ENCODE results near the gene MYH11. TPM values are rescaled to one million over a fixed set of nuclear protein-coding genes. Genes with fewer than 3 reads are reported as not detected.
"Not testable (repeated sequence)": the region's sequence is repeated elsewhere in the genome, so short reads cannot be mapped to it uniquely, and the experiment has no call there.

Gene MYH11
- total RNA-seq, 2 experiments from 2014 or later, result not detected

DNA sequence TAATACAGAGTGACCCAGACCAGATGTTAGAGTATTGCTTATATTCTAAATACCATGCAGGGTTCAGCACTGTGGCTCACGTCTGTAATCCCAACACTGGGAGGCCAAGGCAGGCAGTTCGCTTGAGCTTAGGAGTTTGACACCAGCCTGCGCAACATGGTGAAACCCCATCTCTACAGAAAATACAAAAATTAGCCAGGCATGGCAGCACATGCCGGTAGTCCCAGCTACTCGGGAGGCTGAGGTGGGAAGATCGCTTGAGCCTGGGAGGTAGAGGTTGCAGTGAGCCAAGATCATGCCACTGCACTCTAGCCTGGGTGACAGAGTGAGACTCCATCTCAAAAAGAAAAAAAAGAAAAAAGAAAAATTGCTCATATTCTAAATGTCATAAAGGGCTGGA lies 6.3 kb downstream of the MYH11 start:
- POLR2A ChIA-PET, result interaction anchor here (0.7 kb wide), 1 partner anchor 192 kb away, joined by 3 read pairs; no protein-coding TSS in a partner anchor
- CTCF ChIA-PET, result not testable (repeated sequence)

DNA sequence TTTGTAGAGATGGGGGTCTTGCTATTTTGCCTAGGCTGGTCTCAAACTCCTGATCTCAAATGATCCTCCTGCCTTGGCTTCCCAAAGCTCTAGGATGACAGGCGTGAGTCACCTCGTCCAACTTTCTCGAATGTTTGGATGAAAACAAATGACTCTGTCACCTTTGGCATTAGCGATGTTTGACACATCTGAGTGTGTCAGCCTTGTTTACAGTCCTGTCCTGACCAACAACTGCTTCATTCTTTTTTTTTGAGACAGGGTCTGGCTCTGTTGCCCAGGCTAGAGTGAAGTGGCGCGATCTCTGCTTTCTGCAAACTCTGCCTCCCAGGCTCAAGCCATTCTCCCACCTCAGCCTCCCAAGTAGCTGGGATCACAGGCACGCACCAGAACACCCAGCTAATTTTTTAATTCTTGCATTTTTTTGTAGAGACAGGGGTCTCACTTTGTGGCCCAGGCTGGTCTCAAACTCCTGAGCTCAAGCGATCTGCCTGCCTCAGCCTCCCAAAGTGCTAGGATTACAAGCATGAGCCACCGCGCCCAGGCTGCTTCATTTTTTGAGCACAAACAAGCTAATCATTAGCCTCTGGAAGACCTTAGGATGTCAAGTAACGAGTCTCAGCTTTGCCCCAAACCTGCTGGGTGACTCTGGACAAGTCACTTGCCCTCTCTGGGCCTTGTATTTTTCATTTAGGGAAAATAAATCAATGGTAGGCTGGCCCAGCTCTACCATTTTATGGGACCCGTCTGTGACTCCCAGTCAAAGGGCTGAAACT lies 7.4 kb downstream of the MYH11 start:
- ChIA-PET POLR2A (no interaction called here), CTCF (interaction anchor here (1.1 kb wide), 1 partner anchor 26 kb away, joined by 3 read pairs; no protein-coding TSS in a partner anchor)

DNA sequence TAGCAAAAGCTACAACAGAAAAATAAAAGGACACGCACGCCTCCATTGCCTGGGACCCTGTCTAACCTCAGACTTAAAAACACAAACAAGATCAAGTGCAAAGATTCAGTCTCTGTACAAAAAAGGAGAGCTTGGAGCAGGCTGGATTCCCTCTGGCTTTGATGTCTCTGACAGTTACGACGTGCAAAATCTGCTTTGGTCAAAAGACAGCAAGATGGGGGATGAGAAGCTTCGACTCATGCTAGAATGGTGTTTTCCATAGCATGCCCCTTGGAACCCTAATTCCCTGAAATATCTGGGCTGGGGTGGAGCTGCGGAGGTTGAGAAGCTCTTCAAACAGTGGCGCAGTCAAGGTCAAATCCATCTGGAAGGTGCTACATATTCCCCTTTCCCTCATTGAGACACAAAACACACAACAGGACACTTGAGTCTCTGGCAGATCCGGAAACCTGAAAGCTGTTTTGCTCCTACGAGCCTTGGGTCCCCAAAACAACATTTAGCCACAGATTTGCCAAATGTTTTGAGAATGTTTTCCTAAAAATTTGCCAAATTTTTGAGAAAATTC lies 9.1 kb downstream of the MYH11 start:
- ChIA-PET POLR2A (interaction anchor here (0.6 kb wide), 1 partner anchor 226 kb away, joined by 3 read pairs; no protein-coding TSS in a partner anchor), CTCF (interaction anchor here (1.7 kb wide), 1 partner anchor 82 kb away, joined by 7 read pairs; no protein-coding TSS in a partner anchor)

DNA sequence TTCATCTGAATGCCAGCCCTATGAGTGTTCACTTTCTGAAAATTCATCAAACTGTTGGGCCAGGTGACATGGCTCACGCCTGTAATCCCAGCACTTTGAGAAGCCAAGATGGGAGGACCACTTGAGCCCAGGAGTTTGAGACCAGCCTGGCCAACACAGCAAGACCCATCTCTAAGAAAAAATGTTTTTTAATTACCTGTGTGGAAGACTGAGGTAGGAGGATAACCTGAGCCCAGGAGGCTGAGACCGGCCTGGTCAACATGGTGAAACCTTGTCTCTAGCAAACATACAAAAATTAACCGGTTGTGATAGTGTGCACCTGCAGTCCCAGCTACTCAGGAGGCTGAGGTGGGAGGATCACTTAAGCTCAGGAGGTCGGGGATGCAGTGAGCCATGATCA lies 10.3 kb downstream of the MYH11 start:
- ChIA-PET CTCF (interaction anchor here (0.6 to 1.7 kb wide), 2 partner anchors 81 to 89 kb away, joined by 3 to 7 read pairs; no protein-coding TSS in a partner anchor), POLR2A (no interaction called here)

DNA sequence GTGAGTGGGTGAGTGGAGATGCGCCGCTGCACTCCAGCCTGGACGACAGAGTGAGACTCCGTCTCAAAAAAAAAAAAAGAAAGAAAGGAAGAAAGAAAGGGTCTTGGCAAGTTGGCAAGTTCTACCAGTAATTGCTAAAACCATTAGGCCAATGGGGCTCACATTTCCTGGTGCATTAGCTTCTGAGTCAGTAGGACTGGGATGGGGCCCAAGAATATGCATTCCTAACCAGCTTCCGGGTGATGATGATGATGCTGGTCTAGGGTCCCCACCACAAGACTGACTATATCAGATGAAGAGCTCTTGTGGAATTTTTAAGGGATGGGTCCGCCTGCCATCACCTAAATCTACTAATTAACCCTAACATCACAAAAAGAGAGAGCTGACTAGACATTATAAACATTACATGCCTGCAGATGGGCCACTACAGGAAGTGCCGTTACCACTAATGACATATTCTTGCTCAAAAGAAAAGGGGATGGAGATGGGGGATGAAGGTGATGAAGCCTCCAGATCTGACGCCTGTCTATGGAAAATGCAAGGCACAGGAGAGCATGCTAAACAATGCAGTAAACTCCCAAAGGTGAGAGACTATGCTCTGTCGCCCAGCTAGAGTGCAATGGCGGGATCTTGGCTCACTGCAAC lies 13.1 kb downstream of the MYH11 start:
- ChIA-PET CTCF (no interaction called here), POLR2A (no interaction called here)

DNA sequence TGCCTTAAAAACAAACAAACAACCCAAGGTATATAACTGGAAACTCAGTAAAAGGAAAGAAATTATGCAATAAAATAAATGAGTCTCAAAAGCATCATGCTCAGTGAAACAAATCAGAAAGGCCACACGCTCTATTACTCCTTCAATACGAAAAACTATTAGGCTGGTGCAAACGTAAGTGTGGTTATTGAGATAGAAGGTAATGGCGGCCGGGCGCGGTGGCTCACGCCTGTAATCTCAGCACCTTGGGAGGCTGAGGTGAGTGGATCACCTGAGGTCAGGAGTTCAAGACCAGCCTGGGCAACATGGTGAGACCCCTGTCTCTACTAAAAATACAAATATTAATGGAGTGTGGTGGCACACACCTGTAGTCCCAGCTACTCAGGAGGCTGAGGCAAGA lies 17.6 kb downstream of the MYH11 start:
- POLR2A ChIA-PET, CTCF ChIA-PET: not testable (repeated sequence)

DNA sequence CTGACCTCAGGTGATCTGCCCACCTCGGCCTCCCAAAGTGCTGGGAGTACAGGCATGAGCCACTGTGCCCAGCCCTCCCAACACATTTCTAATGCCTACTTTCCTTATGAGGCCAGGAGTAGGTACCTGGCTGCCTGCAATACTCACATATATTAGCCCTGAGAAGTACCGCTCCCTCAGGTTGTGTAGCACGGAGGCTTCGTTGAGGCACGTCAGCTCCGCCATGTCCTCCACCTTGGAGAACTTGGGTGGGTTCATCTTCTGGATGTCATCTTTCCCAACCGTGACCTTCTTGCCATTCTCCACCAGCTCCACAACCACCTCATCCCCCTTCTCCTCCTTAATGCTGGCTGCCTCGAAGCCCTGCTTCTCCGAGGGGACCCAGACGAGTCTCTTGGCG lies 19.1 kb downstream of the MYH11 start:
- ChIA-PET POLR2A (no interaction called here), CTCF (no interaction called here)

DNA sequence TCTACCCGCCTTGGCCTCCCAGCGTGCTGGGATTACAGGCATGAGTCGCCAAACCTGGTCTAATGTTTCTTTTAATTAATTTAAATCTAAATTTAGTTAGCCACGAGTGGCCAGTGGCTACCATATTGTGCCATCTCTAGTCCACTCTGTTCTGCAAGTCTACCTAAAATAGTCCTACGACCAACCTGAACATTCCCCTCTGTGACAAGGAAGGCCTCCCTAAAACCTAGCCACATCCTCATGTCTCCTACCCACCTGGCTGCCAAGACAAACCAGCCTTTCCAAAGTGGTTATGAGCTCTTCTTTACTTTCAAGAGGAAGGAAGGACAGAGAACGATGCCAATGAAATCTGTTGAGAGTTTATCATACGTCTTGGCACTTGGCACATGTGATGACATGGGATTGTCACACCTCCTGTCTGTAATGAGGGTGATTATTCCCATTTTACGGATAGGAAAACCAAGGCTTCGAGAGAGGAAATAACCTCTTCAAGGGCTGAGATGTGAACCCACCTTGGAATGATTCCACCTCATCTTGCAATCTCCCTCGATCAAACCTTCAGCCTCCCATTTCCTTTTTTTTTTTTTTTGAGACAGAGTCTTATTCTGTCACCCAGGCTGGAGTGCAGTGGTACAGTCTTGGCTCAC lies 19.7 kb downstream of the MYH11 start:
- CTCF ChIA-PET, result interaction anchor here (0.5 kb wide), 1 partner anchor 15 kb away, joined by 4 read pairs; no protein-coding TSS in a partner anchor
- POLR2A ChIA-PET, result no interaction called here

DNA sequence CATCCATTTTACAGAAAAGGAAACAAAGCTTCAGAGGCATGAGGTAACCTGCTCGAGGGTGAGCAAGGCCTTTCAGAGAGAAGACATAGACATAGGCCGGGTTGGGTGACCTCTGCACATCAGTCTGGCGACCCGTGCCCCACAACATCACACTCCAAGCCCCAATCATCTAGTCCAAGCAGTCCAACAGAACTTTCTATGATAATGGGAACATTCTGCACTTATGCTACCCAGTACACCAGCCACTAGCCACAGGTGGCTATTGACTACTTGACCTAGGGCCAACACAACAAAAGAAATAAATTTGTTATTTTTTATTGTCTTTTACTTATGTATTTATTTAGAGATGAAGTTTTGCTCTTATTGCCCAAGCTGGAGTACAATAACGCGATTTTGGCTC lies 20.8 kb downstream of the MYH11 start:
- ChIA-PET POLR2A (no interaction called here), CTCF (no interaction called here)

DNA sequence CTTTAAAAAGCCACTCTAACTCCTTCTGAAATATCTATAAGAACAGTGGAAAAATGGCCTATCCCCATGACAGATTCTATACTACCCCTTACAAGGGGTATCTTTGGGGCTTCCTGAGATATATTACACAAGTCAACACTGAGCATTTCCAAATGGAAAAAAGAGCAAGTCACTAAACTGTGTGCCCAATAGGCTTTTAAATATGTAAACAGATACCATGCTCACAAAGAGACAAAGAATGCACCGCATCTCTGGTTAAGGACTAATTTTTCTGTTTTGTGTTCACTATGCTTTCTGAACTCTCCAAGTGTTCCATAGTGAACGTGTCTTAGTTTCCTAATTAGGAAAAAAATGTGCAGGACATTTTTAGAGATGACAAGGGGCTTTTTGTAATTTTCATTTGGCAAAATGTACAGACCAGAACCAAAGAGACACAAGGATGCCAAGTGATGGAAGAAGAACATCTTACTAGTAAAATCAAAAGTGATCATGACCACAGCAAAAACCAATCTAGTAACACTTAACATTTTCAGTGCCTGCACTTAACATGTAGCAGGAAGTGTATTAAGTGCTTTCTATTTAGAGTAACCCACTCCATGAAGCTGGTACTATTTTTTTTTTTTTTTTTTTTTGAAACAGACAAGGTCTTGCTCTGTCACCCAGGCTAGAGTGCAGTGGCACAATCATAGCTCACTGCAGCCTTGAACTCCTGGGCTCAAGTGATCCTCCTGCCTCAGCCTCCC lies 21.5 kb downstream of the MYH11 start:
- POLR2A ChIA-PET, result no interaction called here
- CTCF ChIA-PET, result no interaction called here

DNA sequence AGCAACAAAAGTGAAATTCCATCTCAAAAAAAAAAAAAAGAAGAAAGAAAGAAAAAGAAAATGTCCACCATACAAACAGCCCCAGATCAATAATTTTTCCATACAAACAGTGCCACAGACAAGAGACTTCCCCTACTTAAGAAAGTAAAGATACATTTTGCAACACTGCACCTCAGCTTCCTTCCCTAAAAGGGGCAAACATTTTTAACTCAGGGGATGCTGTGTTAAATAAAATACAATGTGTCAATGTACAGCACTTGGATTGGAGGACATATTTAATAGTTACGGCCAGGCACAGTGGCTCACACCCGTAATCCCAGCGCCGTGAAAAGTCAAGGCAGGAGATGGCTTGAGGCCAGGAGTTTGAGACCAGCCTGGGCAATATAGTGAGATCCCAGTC lies 22.3 kb downstream of the MYH11 start:
- ChIA-PET CTCF (no interaction called here), POLR2A (no interaction called here)

DNA sequence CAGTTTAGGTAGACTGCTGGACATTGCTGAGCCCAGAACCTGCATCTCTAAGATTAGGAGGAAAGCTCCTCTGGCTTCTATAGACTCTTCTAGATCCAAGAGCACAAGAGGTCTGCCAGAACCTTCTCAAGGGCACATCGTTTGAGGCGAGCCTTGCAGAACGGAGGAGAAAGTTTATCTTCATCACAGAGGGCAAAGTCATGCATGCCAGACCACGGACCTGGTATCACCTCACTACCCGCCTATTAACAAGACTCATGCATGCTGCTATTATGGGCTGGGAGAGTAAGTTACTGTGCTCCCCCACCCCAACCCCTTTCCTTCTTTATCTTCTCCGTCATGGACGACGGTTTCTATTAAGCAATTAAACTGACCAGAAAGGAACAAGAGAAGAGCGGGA lies 23.3 kb downstream of the MYH11 start:
- ChIA-PET POLR2A (no interaction called here), CTCF (no interaction called here)

DNA sequence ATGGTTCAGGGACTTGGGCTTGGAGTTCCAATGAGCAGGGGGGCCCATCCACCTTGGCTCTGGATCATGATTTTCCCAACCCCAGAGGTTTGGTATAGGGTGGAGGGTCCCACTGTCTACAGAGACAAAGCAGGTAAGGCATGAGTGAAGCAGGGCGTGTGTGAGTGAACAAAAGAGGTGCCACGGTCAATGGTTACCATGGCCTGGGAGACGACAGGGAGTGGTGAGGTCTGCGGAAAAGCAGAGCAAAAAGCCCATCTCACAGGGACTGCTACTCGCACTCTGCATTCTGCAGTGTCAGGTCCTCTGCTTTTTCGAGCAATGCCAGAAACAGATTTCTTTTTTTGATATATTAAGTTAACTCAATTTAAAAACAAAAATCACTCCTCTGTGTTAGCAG lies 24.6 kb downstream of the MYH11 start:
- ChIA-PET POLR2A (interaction anchor here (0.6 kb wide), 1 partner anchor 118 kb away, joined by 12 read pairs; no protein-coding TSS in a partner anchor), CTCF (no interaction called here)

DNA sequence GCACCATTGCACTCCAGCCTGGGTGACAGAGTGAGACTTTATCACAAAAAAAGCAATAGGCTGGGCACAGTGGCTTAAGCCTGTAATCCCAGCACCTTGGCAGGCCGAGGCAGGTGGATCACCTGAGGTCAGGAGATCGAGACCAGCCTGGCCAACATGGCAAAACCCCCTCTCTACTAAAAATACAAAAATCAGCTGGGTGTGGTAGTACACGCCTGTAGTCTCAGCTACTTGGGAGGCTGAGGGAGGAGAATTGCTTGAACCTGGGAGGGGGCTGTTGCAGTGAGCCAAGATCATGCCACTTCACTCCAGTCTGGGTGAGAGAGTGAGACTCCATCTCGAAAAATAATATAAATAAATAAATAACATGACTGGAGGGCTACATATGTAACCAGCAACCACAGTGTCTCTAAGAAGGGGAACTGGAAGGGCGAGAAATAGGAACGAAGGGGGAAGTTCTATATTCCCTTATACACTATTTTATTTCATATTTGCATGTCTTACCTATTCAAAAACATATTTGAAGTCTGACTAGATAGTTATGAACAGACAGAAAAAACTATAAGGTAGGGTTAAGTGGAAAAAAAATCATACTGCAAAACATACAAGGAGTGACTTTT lies 25.9 kb downstream of the MYH11 start:
- POLR2A ChIA-PET, result no interaction called here
- CTCF ChIA-PET, result no interaction called here

DNA sequence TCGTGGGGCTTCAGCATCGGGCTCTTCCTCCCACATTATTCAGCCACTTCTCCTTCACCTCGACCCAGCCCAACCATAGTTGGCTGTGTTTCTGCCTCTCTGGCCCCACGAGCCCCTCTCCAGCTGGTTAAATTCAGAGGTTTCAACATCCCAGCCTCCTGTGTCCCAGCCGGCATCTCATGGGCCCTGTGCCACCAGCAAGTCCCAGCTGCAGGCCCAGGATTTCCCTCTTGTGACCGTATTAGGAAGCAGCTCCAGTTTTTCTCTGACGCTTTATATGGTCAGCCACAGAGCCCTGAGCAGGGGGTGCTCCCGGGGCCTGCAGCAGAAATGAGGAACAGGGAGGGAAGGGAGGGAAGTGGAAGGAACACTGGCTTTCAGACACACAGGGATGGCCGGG lies 27.4 kb downstream of the MYH11 start:
- ChIA-PET POLR2A (no interaction called here), CTCF (no interaction called here)

DNA sequence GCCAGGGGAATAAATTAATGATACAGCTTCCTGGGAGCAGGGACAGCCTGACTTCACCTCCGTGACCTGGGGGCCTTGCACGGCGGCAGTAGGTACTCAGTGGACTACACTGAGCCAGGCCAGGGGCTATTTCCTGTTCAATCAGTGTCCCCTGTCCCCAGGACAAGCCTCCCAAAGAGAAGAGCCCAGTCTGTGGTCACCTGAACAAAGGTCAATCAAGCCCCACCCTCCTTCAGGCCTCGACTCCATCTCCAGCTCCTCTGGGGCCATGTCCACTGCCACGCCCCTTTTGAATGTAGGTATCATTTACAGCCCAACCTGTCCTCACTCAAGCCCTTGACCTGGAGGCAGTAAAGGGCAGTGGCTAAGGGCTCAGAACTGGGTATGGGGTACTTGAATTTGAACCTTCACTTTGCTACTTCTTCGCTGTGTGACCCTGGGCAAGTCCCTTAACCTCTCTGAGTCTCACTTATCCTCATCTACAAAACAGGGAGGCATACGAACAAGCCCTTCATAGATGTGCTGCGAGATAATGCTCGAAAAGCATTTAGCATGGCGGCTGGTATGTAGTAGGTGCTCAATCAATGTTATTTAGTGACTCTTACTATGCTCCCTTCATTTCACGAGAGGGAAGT lies 29.0 kb downstream of the MYH11 start:
- ChIA-PET POLR2A (no interaction called here), CTCF (no interaction called here)

DNA sequence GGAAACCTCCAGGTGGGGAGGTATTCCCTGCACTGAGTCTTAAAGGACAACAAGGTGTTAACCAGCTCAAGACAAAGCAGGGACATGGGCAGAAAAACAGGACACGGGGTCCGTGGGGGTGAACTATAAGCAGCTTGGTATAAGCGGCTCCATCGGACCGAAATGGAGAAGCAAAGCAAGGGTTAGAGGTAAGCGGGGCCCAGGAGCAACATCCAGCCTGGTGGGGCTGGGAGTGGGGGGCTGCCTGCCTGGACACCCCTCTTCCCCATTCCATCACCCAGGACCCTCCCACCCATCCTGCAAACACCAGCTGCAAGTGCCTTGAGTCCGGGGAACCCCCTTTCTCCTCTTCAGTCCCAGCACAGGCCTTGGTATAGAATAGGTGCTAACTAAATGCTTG lies 29.5 kb downstream of the MYH11 start:
- ChIA-PET CTCF (no interaction called here), POLR2A (no interaction called here)

DNA sequence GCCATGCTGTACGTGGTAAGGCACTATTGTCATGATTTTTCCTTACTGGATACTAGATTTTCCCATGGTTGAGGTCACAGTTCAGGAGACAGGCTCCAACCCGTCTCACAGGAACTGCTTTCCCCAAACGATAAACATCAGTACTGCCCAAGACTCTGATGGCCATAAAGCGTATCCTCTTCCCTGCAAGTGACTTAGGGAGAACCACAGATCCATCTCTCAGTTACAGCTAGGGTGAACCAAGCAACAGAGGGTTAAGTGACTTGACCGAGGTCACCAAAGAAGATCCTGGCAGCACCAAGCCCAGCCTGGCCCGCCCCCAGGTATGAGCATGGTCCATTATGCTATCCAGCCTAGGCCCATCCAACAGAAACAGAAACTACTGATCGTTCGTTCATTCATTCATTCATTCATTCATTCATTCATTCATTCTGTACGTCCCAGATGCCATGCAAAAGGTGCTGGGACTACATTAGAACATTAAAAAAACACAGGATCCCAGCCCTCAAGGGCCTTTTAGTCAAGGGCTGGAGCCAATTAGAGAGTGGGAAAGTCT lies 31.0 kb downstream of the MYH11 start:
- CTCF ChIA-PET, result no interaction called here
- POLR2A ChIA-PET, result no interaction called here

DNA sequence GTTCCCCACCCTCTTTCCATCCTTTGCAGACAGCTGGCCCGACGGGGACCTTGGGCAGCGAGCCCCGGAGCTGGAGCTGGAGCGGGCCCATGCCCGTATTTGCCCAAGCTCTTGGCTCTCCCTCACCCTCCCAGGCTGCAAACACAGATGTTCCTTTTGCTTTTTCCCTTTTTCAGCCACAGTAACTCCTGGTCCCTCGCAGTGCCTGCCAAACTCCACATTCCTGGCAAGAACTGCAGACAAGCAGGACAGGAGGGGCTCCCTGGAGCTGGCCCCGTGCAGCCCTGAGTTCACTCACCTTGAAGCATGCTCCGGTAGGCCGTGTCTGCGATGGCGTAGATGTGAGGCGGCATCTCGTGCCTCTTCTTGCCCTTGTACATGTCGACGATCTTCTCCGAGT lies 33.9 kb downstream of the MYH11 start:
- ChIA-PET POLR2A (no interaction called here), CTCF (interaction anchor here (1.8 to 1.9 kb wide), 2 partner anchors 45 to 53 kb away, joined by 5 to 8 read pairs; no protein-coding TSS in a partner anchor)
